IPS-NIHi7 (cell line): Measurements from ENCODE around the gene DPM3.
A peak's percentile ranks its signal among the peaks of the same experiment; 100 is the strongest.

ENCODE experiments used
- DNase-seq: peaks from one replicate; pipeline ENCODE4 v3.0.0; 2012; ENCODE audit warnings: mixed read lengths; ENCODE audit errors: extremely low spot score

DPM3 gene

GRCh38 chr1:155093911-155094621 lies 46.3 kb downstream of the DPM3 start:
- DNase-seq: peak; percentile 56

DNA sequence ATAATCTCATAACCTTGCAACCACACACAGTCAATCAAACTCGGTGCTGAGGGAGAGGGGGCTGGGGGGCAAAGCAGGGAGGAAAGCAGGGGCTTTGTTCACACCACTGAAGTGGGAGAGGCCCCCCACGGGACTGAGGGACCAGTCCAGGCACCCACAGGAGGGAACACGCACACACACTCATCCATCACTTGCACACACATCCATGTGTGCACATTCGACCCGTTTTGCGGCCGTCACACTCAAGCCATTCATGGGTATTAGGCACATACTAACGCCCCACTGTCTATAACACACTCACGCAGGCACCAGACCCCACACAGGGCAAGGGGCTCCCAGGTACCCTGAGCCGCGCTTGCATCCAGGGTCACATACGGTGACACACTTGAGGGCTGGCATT lies 47.7 kb downstream of the DPM3 start:
- DNase-seq: no peak

DNA sequence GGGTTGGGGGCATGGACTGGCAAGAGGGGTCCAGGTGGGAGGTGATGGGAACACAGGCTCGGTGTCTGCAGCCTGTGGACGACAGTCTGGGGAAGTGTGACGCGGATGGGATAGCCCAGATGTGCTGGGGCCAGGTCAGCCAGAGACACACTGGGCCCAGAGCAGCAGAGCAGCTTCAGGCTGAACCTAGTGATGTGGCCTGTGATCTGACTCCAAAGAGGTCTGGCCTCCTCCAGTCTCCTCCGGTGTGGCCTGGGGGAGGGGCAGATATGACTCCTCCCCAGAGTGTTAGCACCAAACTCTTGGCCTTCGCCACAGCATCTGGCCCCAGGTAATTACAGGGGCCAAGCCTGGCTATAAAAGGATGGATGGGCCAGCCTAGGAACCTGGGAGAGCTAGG lies 48.2 kb downstream of the DPM3 start:
- DNase-seq: no peak

GRCh38 chr1:155091071-155092051 lies 49.0 kb downstream of the DPM3 start:
- DNase-seq: peak; percentile 84
